Lung microvascular endothelial cell (primary cell): ENCODE results near the gene ITPR2. TPM values are rescaled to one million over a fixed set of nuclear protein-coding genes. Genes with fewer than 3 reads are reported as not detected.
"Not testable (repeated sequence)": the region's sequence is repeated elsewhere in the genome, so short reads cannot be mapped to it uniquely, and the experiment has no call there.

Source experiments
- DNase-seq, 2 donors: peaks; one replicate each; pipeline versions ENCODE4 v3.0.0 to v3.0.0-alpha.2; 2010; ENCODE audit warnings: low read depth in 2 of 2
- total RNA-seq: library from RNA; depleted of rRNA; stranded (reverse); fragments of >200 nt; gene quantifications from 2 replicates; pipeline ENCODE4 v1.2.1, GENCODE V29; 2014

ITPR2 gene
- total RNA-seq, 1 donor from 2014 or later = 14.5 TPM

DNA sequence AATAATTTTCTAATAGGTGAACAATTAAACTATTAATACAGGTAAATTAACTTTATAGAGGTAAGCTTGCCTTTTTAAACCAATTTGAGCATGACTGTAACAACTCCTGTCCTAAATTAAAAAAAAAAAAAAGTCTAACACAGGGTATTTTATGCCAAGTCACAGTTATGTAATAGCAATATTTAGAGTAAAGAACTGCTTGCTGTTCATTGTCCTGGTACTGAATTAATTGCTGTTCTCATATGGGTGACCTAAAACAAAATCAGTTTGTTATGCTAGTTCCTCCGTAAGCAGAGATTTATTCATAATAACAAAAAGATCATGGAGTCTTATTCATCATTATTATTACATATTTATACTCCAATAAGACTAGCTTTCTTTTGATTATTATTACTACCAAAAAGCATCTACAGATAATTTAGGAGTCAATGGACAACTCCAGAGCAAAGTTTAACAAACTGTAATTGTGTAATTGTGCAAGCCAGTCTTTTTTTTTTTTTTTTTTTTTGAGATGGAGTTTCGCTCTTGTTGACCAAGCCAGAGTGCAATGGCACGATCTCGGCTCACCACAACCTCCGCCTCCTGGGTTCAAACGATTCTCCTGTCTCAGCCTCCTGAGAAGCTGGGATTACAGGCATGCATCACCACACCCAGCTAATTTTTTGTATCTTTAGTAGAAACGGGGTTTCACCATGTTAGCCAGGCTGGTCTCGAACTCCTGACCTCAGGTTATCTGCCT, 98.3 kb downstream of the ITPR2 start:
- DNase-seq = no peak

GRCh38 chr12:26732005-26732908, 100.7 kb downstream of the ITPR2 start:
- no peak for DNase-seq

DNA sequence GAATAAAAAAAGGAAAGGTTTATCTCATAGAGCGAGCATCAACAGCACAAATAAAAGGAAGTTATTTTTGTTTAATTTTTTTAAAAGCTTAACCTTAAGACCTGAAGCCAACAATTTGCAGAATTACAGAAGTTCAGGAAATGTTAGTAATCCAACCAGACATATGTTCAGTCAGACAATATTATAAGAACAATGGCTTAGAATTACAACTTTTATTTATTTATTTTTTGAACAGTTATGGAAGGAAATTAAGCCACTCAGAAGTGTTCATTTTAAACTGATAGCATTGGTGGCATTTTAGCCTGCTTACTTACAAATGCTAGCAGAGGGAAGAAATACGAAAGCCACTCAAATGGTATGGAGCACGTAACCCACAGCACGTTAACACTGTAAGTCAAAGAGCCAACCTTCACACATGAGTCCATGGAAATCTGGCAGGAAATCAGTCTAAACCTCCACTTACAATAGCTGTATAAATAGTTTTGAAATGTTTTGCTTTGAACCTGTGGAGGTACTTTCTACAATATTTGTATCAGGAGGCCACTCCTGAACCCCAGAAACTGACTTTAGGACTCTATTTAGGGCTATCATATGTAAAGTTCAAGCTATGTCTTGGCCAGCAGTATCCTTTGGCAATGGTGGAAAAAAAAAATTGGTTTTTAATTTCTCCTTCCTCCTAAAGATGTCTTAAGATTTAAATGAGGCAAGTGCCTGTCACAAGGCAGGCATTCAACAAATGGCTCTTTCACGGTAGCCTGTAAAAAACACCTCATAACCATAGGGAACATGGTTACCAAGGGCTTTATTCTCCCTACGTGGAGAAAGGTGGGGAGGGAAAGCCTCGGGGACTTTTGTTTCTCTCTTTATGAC, 102.3 kb downstream of the ITPR2 start:
- peak; percentile 77 to 88 for DNase-seq

DNA sequence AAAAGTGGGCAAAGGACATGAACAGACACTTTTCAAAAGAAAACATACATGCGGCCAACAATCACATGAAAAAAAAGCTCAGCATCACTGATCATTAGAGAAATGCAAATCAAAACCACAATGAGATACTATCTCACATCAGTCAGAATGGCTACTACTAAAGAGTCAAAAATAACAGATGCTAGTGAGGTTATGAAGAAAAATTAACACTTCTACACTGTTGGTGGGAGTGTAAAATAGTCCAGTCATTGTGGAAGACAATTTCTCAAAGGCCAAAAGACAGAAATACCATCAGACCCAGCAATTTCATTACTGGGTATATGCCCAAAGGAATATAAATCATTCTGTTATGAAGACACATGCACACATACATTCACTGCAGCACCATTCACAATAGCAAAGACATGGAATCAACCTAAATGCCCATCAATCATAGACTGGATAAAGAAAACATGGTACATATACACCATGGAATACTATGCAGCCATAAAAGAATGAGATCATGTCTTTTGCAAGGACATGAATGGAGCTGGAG, 103.8 kb downstream of the ITPR2 start:
- not testable (repeated sequence) for DNase-seq

DNA sequence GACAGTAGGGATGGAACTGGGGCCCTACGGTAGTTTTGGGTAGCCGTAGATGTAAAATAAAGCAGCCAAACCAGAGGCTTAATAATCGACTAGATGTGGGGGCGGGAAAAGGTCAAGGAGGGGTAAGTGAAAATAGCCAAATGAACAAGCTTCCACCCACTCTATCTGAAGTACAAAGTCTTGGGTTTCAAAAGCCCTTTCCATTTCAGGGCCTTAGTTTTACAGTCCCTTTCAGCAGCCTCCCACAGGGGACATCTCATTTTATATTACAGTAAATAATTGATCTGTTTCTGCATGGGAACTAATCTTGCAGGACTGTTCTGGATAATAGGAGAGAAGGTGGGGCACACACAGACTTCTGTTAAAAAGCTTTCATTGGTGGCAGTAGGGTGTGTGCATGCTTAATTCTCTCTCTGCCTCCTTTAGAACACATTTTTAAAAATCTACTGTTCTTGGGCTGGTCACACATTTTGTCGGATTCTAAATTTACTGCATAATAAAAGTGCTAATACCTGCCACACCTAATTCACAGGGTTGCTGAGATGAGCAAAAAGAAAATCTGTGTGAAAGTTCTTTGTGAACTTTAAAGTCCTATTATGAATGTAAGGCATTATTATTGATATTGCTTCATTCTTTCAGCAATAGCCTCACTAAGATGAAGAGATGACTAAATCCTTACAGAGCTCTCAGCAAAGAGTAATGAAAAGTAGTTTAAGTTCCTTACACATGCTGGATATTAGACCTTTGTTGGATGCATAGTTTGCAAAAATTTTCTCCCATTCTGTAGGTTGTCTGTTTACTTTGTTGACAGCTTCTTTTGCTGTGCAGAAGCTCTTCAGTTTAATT, 104.6 kb downstream of the ITPR2 start:
- no peak for DNase-seq

- no peak for DNase-seq
Measured at GRCh38 chr12:26727482-26728204, 105.4 kb downstream of the ITPR2 start.

- peak; percentile 60 to 65 for DNase-seq
Measured at GRCh38 chr12:26726956-26727355, 106.0 kb downstream of the ITPR2 start.

DNA sequence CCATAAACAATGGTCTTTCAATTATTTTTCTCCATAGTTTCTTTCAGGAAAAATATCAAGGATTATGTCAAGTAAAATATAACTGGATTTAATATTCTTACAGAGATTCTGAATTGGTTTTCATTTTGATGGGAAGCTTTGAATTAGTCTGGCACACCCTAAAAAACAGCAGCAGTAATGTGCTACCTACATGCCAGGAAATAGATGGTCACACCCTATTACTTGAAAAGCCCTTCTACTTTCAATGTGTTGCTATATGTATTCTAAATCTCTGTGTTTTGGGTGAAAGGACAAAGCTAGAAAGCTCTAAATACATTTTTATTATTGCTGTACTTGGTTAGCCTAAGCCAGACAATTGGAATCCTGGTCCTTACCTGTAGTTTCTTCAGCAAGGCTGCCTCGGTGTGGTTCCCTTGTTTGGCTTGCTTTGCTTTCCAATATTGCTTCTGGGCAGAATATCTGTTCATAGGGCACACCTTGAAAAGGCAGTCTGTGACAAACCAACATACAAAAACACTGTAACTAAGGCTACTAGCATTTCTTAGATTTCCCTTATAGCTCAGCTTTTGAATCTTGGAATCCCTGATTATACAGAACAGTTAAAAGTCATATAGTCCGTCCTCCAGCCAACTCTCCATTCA, 107.6 kb downstream of the ITPR2 start:
- DNase-seq = no peak

- peak in 1 of 2 donors; percentile 24 for DNase-seq
Measured at GRCh38 chr12:26724309-26724702, 108.7 kb downstream of the ITPR2 start.

DNA sequence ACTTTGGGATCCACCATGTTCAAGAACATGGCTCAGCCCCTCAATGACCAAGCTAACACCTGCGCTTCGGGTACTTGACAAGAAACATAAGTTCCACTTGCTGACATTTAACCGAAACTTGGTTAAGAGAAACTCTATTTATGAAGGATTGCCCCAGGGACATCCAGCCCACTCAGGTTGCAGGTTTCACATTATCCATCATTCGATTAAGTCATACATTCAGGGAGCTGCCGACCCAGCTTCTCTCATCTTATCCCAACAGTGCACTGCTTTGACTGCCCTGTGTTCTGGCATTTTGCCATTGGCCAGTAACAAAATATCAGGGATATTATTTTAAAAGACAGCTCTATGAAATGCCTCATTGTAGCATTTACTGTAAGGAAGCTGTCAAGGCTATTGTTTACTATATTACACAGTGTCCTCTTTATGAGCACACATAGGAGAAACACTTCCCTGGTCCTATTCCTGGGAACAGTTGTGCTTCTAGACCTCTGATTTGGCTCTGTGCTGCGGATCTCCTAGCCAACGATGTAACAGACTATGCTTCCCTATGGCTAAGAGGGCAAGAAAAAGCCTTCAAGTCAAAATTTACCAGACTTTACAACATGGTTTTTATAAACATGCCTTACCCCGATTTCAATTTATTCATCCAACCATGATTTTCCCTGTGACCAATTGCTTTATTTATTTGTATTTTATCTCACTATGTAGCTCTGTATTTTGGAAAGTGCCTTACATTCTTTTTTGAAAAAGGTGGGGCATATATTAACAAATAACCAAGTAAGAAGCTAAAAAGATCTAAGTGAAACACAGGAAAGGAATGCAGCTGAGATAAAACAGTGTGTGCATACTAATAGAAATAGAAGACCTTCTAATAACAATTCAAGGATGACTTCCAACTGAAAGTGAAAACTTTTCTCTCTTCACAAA, 109.3 kb downstream of the ITPR2 start:
- DNase-seq = peak; percentile 49 to 60

- peak; percentile 84 to 93 for DNase-seq
Measured at GRCh38 chr12:26721800-26722199, 111.2 kb downstream of the ITPR2 start.

- no peak for DNase-seq
Measured at GRCh38 chr12:26719852-26720251, 113.1 kb downstream of the ITPR2 start.

- no peak for DNase-seq
Measured at GRCh38 chr12:26717757-26718156, 115.2 kb downstream of the ITPR2 start.

DNA sequence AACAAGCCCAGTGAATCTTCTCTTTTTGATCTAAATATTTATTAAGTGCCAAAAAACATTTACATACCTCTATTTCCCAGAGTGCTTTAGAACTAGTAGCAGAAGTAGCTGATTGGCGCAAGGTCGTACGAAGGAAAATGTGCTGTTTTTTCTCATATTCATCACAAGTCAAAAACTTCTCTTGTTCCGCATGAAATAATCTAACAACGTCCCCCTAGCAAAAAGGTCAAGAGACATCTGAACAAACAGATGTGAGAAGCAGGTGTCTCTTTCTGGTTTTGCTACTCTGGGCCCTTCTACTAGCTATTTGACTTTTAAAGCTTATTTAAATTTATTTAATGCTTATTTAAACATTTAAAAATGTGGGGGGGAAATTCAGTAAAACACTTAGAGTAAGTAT, 117.8 kb downstream of the ITPR2 start:
- DNase-seq = no peak

- no peak for DNase-seq
Measured at GRCh38 chr12:26713885-26714383, 119.1 kb downstream of the ITPR2 start.

DNA sequence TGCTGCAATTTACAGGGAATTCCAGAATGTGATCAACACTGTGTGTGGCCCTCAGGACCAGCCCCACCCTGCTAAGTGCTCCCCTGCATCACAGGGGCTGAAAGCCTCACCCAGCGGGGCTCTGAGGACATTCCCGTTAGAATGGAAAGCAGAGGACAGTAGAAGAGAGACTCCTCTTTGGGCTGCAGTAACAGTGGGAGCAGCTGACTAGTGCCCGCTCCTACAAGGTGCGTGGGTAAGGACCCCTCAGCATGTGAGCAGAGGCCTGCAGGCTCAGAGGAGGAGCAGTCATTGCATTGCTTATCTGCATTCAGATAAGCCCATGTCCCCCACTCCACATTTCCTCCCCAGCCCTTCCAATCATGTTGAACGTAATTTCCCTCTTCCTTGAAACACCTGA, 120.1 kb downstream of the ITPR2 start:
- no peak for DNase-seq

GRCh38 chr12:26711569-26711968, 121.4 kb downstream of the ITPR2 start:
- no peak for DNase-seq

GRCh38 chr12:26711072-26711471, 121.9 kb downstream of the ITPR2 start:
- DNase-seq = no peak
